HEK293T (cell line): ENCODE measurements around the gene LUZP2.

Experiments
- CTCF ChIA-PET: fragments of 350-600 bp; formaldehyde crosslinking; extraction: SDS; loops from one replicate; lab custom pipeline; 2021; ENCODE audit warnings: antibody characterized with exemption, inconsistent platforms; lab: Yijun Ruan, JAX
- POLR2A ChIA-PET: fragments of 350-600 bp; formaldehyde crosslinking; extraction: SDS; loops from one replicate; lab custom pipeline; 2020; ENCODE audit warnings: antibody characterized with exemption, inconsistent platforms; lab: Yijun Ruan, JAX
- DNase-seq: peaks from one replicate; pipeline ENCODE4 v3.0.0; 2012; ENCODE audit warnings: mixed read lengths; ENCODE audit errors: extremely low spot score
- ARNT ChIP-seq: fragments of 450-650 bp; IDR thresholded peaks from 2 replicates; pipeline ENCODE4 v1.6.1; 2017; ENCODE audit warnings: mild to moderate bottlenecking
- BHLHE40 ChIP-seq: fragments of 450-650 bp; IDR thresholded peaks from 2 replicates; pipeline ENCODE4 v1.6.1; 2016; ENCODE audit warnings: mild to moderate bottlenecking, moderate library complexity, borderline replicate concordance
- CTBP1 ChIP-seq: fragments of 450-650 bp; IDR thresholded peaks from 2 replicates; pipeline ENCODE4 v1.6.1; 2016; ENCODE audit warnings: borderline replicate concordance
- ELF4 ChIP-seq: fragments of 450-650 bp; IDR thresholded peaks from 2 replicates; pipeline ENCODE4 v1.6.1; 2017; ENCODE audit warnings: antibody characterized with exemption
- FOXA1 ChIP-seq: fragments of 450-650 bp; IDR thresholded peaks from 2 replicates; pipeline ENCODE4 v1.6.1; 2016; ENCODE audit warnings: mild to moderate bottlenecking
- FOXK2 ChIP-seq: fragments of 450-650 bp; IDR thresholded peaks from 2 replicates; pipeline ENCODE4 v1.6.1; 2016; ENCODE audit warnings: mild to moderate bottlenecking
- FOXM1 ChIP-seq: fragments of 450-650 bp; IDR thresholded peaks from 2 replicates; pipeline ENCODE4 v1.6.1; 2017; ENCODE audit warnings: mild to moderate bottlenecking, borderline replicate concordance
- HDGF ChIP-seq: fragments of 450-650 bp; IDR thresholded peaks from 2 replicates; pipeline ENCODE4 v1.6.1; 2017; ENCODE audit warnings: antibody characterized with exemption, borderline replicate concordance
- L3MBTL2 ChIP-seq: fragments of 450-650 bp; conservative IDR thresholded peaks from 2 replicates; pipeline ENCODE4 v1.6.1; 2016; ENCODE audit warnings: mild to moderate bottlenecking
- LEF1 ChIP-seq: fragments of 450-650 bp; IDR thresholded peaks from 2 replicates; pipeline ENCODE4 v1.6.1; 2017; ENCODE audit warnings: mild to moderate bottlenecking, borderline replicate concordance
- NFRKB ChIP-seq: fragments of 450-650 bp; IDR thresholded peaks from 2 replicates; pipeline ENCODE4 v1.6.1; 2016; ENCODE audit warnings: mild to moderate bottlenecking, moderate library complexity
- PKNOX1 ChIP-seq: fragments of 450-650 bp; IDR thresholded peaks from 2 replicates; pipeline ENCODE4 v1.6.1; 2016
- SP1 ChIP-seq: fragments of 450-650 bp; IDR thresholded peaks from 2 replicates; pipeline ENCODE4 v1.6.1; 2017
- SUZ12 ChIP-seq: fragments of 450-650 bp; IDR thresholded peaks from 2 replicates; pipeline ENCODE4 v1.6.1; 2016; ENCODE audit warnings: mild to moderate bottlenecking
- TARDBP ChIP-seq: fragments of 450-650 bp; IDR thresholded peaks from 2 replicates; pipeline ENCODE4 v1.6.1; 2016
- ZNF384 ChIP-seq: fragments of 450-650 bp; IDR thresholded peaks from 2 replicates; pipeline ENCODE4 v1.6.1; 2016

The LUZP2 gene

DNA sequence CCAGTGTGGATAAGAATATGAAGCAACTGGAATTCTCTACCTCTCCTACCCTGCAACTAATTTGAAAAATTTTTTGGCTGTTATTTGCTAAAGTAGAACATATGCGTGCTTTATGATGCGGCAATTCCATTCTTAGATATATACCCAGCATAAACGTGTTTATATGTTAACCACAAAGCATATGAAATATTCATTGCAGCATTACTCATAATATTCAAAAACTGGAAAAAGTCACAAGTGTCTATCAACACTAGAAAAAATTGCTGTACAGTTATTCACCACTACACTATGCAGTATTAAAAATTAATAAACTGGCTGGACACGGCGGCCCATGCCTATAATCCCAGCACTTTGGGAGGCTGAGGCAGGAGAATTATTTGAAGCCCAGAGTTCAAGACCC lies 226.4 kb downstream of the LUZP2 start:
- TF ChIP-seq FOXA1: no peak
- no peak for TF ChIP-seq NFRKB
- TF ChIP-seq ZNF384: no peak
- TF ChIP-seq FOXM1: no peak
- no peak for TF ChIP-seq PKNOX1
- no peak for TF ChIP-seq ELF4
- TF ChIP-seq SUZ12: no peak
- CTCF ChIA-PET: no interaction called here
- DNase-seq: no peak
- POLR2A ChIA-PET: no interaction called here

GRCh38 chr11:24731554-24731953 lies 234.7 kb downstream of the LUZP2 start:
- ChIA-PET CTCF (no interaction called here), POLR2A (no interaction called here)
- no peak for TF ChIP-seq TARDBP
- TF ChIP-seq CTBP1: no peak
- no peak for TF ChIP-seq ZNF384
- TF ChIP-seq FOXK2: no peak
- no peak for TF ChIP-seq NFRKB
- TF ChIP-seq LEF1: no peak
- no peak for TF ChIP-seq SUZ12
- no peak for TF ChIP-seq FOXA1
- TF ChIP-seq SP1: no peak
- no peak for TF ChIP-seq ARNT
- no peak for TF ChIP-seq FOXM1
- no peak for TF ChIP-seq ELF4
- no peak for TF ChIP-seq BHLHE40
- no peak for TF ChIP-seq PKNOX1
- TF ChIP-seq HDGF: no peak
- no peak for TF ChIP-seq L3MBTL2
- no peak for DNase-seq

- no peak for DNase-seq
- CTCF ChIA-PET: no interaction called here
- POLR2A ChIA-PET: no interaction called here
- no peak for TF ChIP-seq ZNF384
- TF ChIP-seq FOXA1: no peak
- no peak for TF ChIP-seq LEF1
- no peak for TF ChIP-seq L3MBTL2
- no peak for TF ChIP-seq TARDBP
- no peak for TF ChIP-seq NFRKB
- TF ChIP-seq SP1: no peak
These were observed 237.9 kb downstream of the LUZP2 start for GRCh38 chr11:24734742-24735237.

DNA sequence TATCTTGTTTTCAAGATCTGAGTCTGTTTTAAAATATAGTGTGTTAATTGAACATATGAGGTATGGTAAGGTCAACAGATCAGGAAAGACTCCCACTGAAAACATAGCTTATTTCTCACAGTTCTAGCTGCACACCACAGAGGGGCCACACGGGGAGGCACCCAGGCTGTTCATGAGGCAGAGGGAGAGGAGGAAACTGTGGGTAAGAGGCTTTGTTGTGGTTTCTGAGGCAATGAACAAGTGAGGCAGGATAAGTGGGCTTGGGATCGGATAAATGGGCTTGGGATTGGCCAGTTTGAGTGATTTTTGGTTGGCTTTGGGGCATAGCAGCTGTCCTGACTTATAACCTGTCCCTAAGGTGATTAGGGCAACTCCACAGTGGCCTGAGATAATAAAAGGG lies 242.1 kb downstream of the LUZP2 start:
- DNase-seq: no peak
- ChIA-PET POLR2A (interaction anchor here (0.6 kb wide), 1 partner anchor 1859 kb away, joined by 3 read pairs; no protein-coding TSS in a partner anchor), CTCF (no interaction called here)
- no peak for TF ChIP-seq TARDBP
- TF ChIP-seq HDGF: no peak
- TF ChIP-seq FOXK2: no peak
- TF ChIP-seq SP1: no peak
- no peak for TF ChIP-seq FOXA1
- TF ChIP-seq NFRKB: no peak
- TF ChIP-seq ARNT: no peak
- TF ChIP-seq FOXM1: no peak
- no peak for TF ChIP-seq LEF1

DNA sequence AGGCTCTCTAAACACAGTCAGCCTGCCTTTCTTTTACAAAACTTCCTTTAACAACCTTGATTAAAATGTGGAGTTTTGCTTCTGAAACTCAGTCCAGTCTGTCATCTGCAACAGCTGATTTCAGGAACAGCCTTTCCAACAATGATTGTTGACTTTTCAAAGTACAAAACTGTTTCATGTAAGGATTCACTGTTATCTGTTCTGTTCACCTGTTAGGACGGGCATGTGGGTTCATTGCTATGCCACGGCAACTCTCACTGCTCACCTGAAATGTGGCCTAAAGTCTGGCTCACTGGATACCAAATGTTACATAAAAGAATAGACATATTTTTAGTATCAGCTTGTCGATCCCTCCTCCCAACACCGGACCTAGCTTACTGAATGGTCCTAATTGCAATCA lies 242.8 kb downstream of the LUZP2 start:
- ChIA-PET POLR2A (no interaction called here), CTCF (no interaction called here)
- TF ChIP-seq ELF4 (no peak), HDGF (no peak), BHLHE40 (no peak), FOXK2 (no peak), NFRKB (no peak), SUZ12 (no peak), L3MBTL2 (no peak), TARDBP (no peak), ARNT (no peak), FOXA1 (no peak), PKNOX1 (no peak), SP1 (no peak), ZNF384 (no peak), FOXM1 (no peak), LEF1 (no peak), CTBP1 (no peak)
- no peak for DNase-seq

DNA sequence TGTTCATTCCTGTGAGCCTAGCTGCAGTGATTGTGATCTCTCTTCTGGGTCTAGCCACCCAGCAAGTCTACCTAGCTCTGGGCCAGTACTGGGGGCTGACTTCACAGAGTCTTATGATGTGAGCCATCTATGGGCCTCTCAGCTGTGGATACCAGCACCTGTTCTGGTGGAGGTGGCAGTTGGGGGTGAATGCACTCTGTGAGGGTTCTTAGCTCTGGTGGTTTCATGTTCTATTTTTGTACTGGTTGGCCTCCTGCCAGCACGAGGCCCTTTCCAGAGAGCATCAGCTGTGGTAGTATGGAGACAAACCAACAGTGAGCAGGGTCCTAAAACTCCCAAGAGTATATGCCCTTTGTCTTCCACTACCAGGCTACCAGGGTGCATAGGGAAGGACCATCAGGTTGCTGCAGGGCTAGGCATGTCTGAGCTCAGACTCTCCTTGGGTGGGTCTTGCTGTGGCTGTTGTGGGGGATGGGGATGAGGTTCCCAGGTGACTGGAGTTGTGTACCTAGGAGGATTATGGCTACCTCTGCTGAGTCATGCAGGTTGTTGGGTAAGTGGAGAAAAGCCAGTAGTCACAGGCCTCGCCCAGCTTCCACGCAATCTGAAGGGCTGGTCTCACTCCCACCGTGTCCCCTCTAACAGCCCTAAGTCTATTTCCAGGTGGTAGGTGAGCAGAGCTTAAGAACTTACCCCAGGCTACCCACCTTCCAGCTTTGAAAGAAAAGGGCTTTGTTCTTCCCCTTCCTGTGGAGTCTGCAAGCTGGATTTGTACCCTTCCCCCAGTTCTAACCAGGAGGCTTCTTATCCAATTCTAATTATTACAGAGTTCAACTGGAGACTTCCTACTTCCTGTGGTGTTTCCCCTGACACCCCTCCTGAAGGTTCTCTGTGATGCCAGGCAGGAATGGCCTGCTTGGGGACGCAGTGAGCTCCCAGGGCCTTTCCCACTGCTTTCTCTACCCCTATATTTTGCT lies 250.7 kb downstream of the LUZP2 start:
- POLR2A ChIA-PET: no interaction called here

More for the DNA sequence above, 250.7 kb downstream of the LUZP2 start:
- TF ChIP-seq FOXM1 (no peak), HDGF (no peak), SP1 (no peak), BHLHE40 (no peak), LEF1 (no peak), PKNOX1 (no peak), ELF4 (no peak), TARDBP (no peak), L3MBTL2 (no peak), NFRKB (no peak), SUZ12 (no peak), CTBP1 (no peak)
- DNase-seq: no peak
- CTCF ChIA-PET: no interaction called here
